PC-3 (cell line): ENCODE data around the gene AQP6. TPM values are rescaled to one million over a fixed set of nuclear protein-coding genes. Genes with fewer than 3 reads are reported as not detected.

Experiments used
- ATAC-seq: fragments of 200-7000 bp; cut with Tn5 transposase; 2 replicates; pipeline ENCODE4 v1.9.1; 2020; ENCODE audit warnings: mild to moderate bottlenecking, moderate library complexity
- BruUV-seq: library from RNA; stranded (reverse); fragments of 400-500 nt; replicated peaks from 2 replicates; lab custom pipeline; 2021; lab: Mats Ljungman, UMichigan
- CTCF ChIA-PET: fragments of 300-600 bp; sonication (Branson Sonifier 250); formaldehyde crosslinking; loops from one replicate; lab custom pipeline; 2022; ENCODE audit warnings: antibody characterized with exemption; lab: Charles Lee
- POLR2A ChIA-PET: fragments of 300-600 bp; sonication (Branson Sonifier 250); formaldehyde crosslinking; loops from one replicate; lab custom pipeline; 2022; ENCODE audit warnings: antibody characterized with exemption; ENCODE audit not compliant: unreplicated experiment; lab: Charles Lee
- DNase-seq: peaks from one replicate; pipeline ENCODE4 v3.0.0-alpha.2; 2015
- H2AFZ ChIP-seq: fragments of 300-600 bp; sonication (generic); 2 replicates; pipeline ENCODE4 v1.6.0; 2016; ENCODE audit warnings: antibody characterized with exemption, low read length
- H3F3A ChIP-seq: fragments of 300-600 bp; sonication (generic); one replicate; pipeline ENCODE4 v1.6.0; 2017; ENCODE audit warnings: antibody characterized with exemption, low read length, control low read depth, mild to moderate bottlenecking; ENCODE audit not compliant: unreplicated experiment
- H3K27ac ChIP-seq: fragments of 300-600 bp; sonication (generic); 2 replicates; pipeline ENCODE4 v1.5.1; 2016; ENCODE audit warnings: mild to moderate bottlenecking, low read length
- H3K27me3 ChIP-seq: fragments of 300-600 bp; sonication (generic); 2 replicates; pipeline ENCODE4 v1.6.1; 2016; ENCODE audit warnings: low read length, mixed read lengths
- H3K36me3 ChIP-seq: fragments of 300-600 bp; sonication (generic); 2 replicates; pipeline ENCODE4 v1.6.1; 2016; ENCODE audit warnings: low read depth, mixed run types, low read length, mixed read lengths
- H3K4me1 ChIP-seq: fragments of 300-600 bp; sonication (generic); 2 replicates; pipeline ENCODE4 v1.5.1; 2016; ENCODE audit warnings: low read length; ENCODE audit not compliant: insufficient read depth
- H3K4me2 ChIP-seq: fragments of 300-600 bp; sonication (generic); 2 replicates; pipeline ENCODE4 v1.6.0; 2016; ENCODE audit warnings: low read length
- H3K4me3 ChIP-seq: fragments of 300-600 bp; sonication (generic); 2 replicates; pipeline ENCODE4 v1.5.1; 2016; ENCODE audit warnings: mild to moderate bottlenecking, low read length, mixed read lengths
- H3K79me2 ChIP-seq: fragments of 300-600 bp; sonication (generic); 2 replicates; pipeline ENCODE4 v1.6.1; 2017; ENCODE audit warnings: low read length, mixed read lengths
- H3K9ac ChIP-seq: fragments of 300-600 bp; sonication (generic); 2 replicates; pipeline ENCODE4 v1.6.0; 2016; ENCODE audit warnings: mild to moderate bottlenecking, low read length
- H3K9me2 ChIP-seq: fragments of 300-600 bp; sonication (generic); replicated peaks from 2 replicates; pipeline ENCODE4 v1.6.1; 2016; ENCODE audit warnings: mixed run types, low read length, mixed read lengths
- H3K9me3 ChIP-seq: fragments of 300-600 bp; sonication (generic); 2 replicates; pipeline ENCODE4 v1.6.1; 2016; ENCODE audit warnings: low read length, mixed read lengths
- H4K20me1 ChIP-seq: fragments of 300-600 bp; sonication (generic); 2 replicates; pipeline ENCODE4 v1.6.1; 2016; ENCODE audit warnings: low read length, mixed read lengths
- CTCF ChIP-seq: fragments of 300-600 bp; sonication (generic); conservative IDR thresholded peaks from 2 replicates; pipeline ENCODE4 v1.5.1; 2017; ENCODE audit warnings: antibody characterized with exemption, low read depth, mild to moderate bottlenecking, low read length
- EZH2 ChIP-seq: fragments of 300-600 bp; sonication (generic); IDR thresholded peaks from one replicate; pipeline ENCODE4 v1.6.1; 2017; ENCODE audit warnings: antibody characterized with exemption, mild to moderate bottlenecking, low read length; ENCODE audit not compliant: unreplicated experiment
- EZH2phosphoT487 ChIP-seq: fragments of 300-600 bp; sonication (generic); IDR thresholded peaks from 2 replicates; pipeline ENCODE4 v1.6.1; 2018; ENCODE audit warnings: mild to moderate bottlenecking, antibody characterized with exemption, low read length, borderline replicate concordance
- intact Hi-C: fragments of 100-400 bp; cut with micrococcal nuclease; formaldehyde crosslinking; loops from 2 replicates; pipeline ENCODE4 v1.9.0; 2023
- total RNA-seq: library from RNA; depleted of rRNA; stranded (reverse); fragments of >200 nt; gene quantifications from 2 replicates; pipeline ENCODE4 v1.2.3, GENCODE V29; 2014

The AQP6 gene
- total RNA-seq, 1 experiment from 2014 or later, result not detected

GRCh38 chr12:49962861-49963765, 9.6 kb upstream of the AQP6 start:
- no peaks in the 10 kb centered on the region for H3F3A ChIP-seq
- CTCF ChIA-PET, result interaction anchor here (0.6 to 1.8 kb wide), 3 partner anchors 18 to 222 kb away, joined by 3 to 5 read pairs (median 4); partner anchors contain the start of gene TMBIM6
- BruUV-seq, result no TSS peak
- no peak for TF ChIP-seq EZH2
- no peak for TF ChIP-seq CTCF
- no peak for TF ChIP-seq EZH2phosphoT487
- no peaks in the 10 kb centered on the region for H3K9me2 ChIP-seq
- intact Hi-C loops, result loop anchor here (10.0 kb wide), 2 partner anchors 98 to 188 kb away; no protein-coding TSS in a partner anchor
- DNase-seq (peak; percentile 91), ATAC-seq (peak; percentile 56)
- H3K9ac ChIP-seq, result no peak overlapping the region
- H3K79me2 ChIP-seq, result no peaks in the 10 kb centered on the region
- no peak overlapping the region for H3K4me3 ChIP-seq
- H3K4me1 ChIP-seq, result peaks cover 31% of the 10 kb centered on the region
- H3K27ac ChIP-seq, result no peak overlapping the region
- POLR2A ChIA-PET, result interaction anchor here (0.6 to 0.7 kb wide), 2 partner anchors 134 to 147 kb away, joined by 3 read pairs; no protein-coding TSS in a partner anchor
- H3K36me3 ChIP-seq, result no peaks in the 10 kb centered on the region
- peak overlapping the region; percentile 61 for H3K4me2 ChIP-seq
- no peak overlapping the region for H2AFZ ChIP-seq
- H4K20me1 ChIP-seq, result no peaks in the 10 kb centered on the region
- no peaks in the 10 kb centered on the region for H3K27me3 ChIP-seq
- no peaks in the 10 kb centered on the region for H3K9me3 ChIP-seq

GRCh38 chr12:49963976-49964815, 8.6 kb upstream of the AQP6 start:
- no peak overlapping the region for H3K4me3 ChIP-seq
- H3K27me3 ChIP-seq, result no peaks in the 10 kb centered on the region
- no peak overlapping the region for H2AFZ ChIP-seq
- ATAC-seq (no peak), DNase-seq (no peak)
- H3K4me1 ChIP-seq, result peaks cover 31% of the 10 kb centered on the region
- no peaks in the 10 kb centered on the region for H3F3A ChIP-seq
- no peak for TF ChIP-seq CTCF
- no peak for TF ChIP-seq EZH2phosphoT487
- TF ChIP-seq EZH2, result no peak
- no peaks in the 10 kb centered on the region for H3K9me2 ChIP-seq
- no TSS peak for BruUV-seq
- H3K9ac ChIP-seq, result no peak overlapping the region
- no peaks in the 10 kb centered on the region for H3K79me2 ChIP-seq
- H3K9me3 ChIP-seq, result no peaks in the 10 kb centered on the region
- intact Hi-C loops, result loop anchor here (10.0 kb wide), 2 partner anchors 99 to 189 kb away; no protein-coding TSS in a partner anchor
- H3K27ac ChIP-seq, result no peak overlapping the region
- no peak overlapping the region for H3K4me2 ChIP-seq
- no peaks in the 10 kb centered on the region for H3K36me3 ChIP-seq
- ChIA-PET CTCF (interaction anchor here (1.8 kb wide), 1 partner anchor 19 kb away, joined by 4 read pairs; no protein-coding TSS in a partner anchor), POLR2A (no interaction called here)
- H4K20me1 ChIP-seq, result no peaks in the 10 kb centered on the region
